ENCODE measurements around the gene M6PR. TPM values are rescaled to one million over a fixed set of nuclear protein-coding genes. Genes with fewer than 3 reads are reported as not detected.
"Not testable (repeated sequence)": the region's sequence is repeated elsewhere in the genome, so short reads cannot be mapped to it uniquely, and the experiment has no call there.

Gene M6PR
- total and polyA plus RNA-seq, 4 experiments from 2014 or later: 226 to 502 (median 305) TPM

DNA sequence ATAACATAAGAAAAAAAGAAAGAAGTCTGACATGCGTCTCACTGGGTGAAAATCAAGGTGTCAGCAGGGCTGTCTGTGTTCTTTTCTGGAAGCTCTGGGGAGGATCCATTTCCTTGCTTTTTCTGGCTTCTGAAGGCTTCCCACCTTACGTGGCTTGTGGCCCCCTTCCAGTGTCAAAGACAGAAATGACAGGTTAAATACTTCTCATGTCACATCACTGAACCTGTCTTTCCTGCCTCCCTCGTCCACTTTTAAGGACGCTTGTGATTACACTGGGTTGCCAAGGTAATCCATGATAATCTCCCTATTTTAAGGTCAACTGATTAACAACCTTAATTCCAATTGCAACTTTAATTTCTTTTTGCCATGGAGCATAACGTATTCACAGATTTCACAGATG lies 39.7 kb downstream of the M6PR start:
- no peaks in the 10 kb centered on the region for H3K36me3 ChIP-seq (ENCODE audit: insufficient read depth, low read length)
- H3K27ac ChIP-seq (ENCODE audit: low read depth, low read length): no peak overlapping the region
- ChIA-PET CTCF (ENCODE audit: partially characterized antibody) (interaction anchor here (0.6 to 2.3 kb wide), 4 partner anchors 20 to 366 kb away, joined by 3 to 12 read pairs (median 4); partner anchors contain the start of gene M6PR), POLR2A (ENCODE audit: partially characterized antibody) (interaction anchor here (0.9 kb wide), 1 partner anchor 40 kb away, joined by 3 read pairs; the partner anchor contains the start of gene M6PR)
- no peaks in the 10 kb centered on the region for H3K9me3 Mint-ChIP-seq
- H3K36me3 Mint-ChIP-seq: peaks cover 0 to 1% of the 10 kb centered on the region in 2 donors
- peaks cover 12% of the 10 kb centered on the region for H3K4me1 ChIP-seq (ENCODE audit: insufficient read depth, low read length)
- H3K4me3 Mint-ChIP-seq: no peak overlapping the region
- no peaks in the 10 kb centered on the region for H3K9me3 ChIP-seq (ENCODE audit: control insufficient read depth in 1 of 2, low read length in 2 of 2)
- no peak overlapping the region for H3K27ac Mint-ChIP-seq
- H3K27me3 Mint-ChIP-seq: no peaks in the 10 kb centered on the region
- DNase-seq: no peak
- peaks cover 10 to 17% (median 14%) of the 10 kb centered on the region in 4 donors for H3K4me1 Mint-ChIP-seq
- intact Hi-C loops (cut with micrococcal nuclease): no loop called here
- no peak overlapping the region for H3K4me3 ChIP-seq (ENCODE audit: low read length in 2 of 2)
- no peaks in the 10 kb centered on the region for H3K27me3 ChIP-seq (ENCODE audit: insufficient read depth, low read length)

DNA sequence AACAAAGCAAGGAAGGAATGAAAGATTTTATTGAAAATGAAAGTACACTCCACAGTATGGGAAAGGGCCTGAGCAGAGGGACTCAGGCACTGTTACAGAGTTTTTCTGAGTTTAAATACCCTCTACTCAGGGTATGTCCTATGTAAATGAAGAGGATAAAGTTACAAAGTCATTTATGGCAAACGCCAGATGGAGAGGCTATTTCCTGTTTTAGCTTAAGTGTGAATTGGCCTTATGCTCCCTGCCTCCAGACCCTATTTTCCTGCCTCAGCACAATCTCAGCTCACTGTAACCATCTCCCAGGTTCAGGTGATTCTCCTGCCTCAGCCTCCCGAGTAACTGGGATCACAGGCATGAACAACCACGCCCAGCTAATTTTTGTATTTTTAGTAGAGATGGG lies 41.9 kb downstream of the M6PR start:
- H3K27ac Mint-ChIP-seq: no peak overlapping the region
- intact Hi-C loops (cut with micrococcal nuclease): no loop called here
- H3K27me3 ChIP-seq (ENCODE audit: insufficient read depth, low read length): no peaks in the 10 kb centered on the region
- no peak for DNase-seq
- peaks cover 0 to 6% of the 10 kb centered on the region in 2 donors for H3K27me3 Mint-ChIP-seq
- no peaks in the 10 kb centered on the region for H3K36me3 ChIP-seq (ENCODE audit: insufficient read depth, low read length)
- no peaks in the 10 kb centered on the region for H3K9me3 Mint-ChIP-seq
- no peak overlapping the region for H3K4me3 Mint-ChIP-seq
- H3K4me1 Mint-ChIP-seq: peaks cover 0 to 3% (median 0%) of the 10 kb centered on the region in 4 donors
- ChIA-PET CTCF (ENCODE audit: partially characterized antibody) (interaction anchor here (1.4 to 3.5 kb wide), 2 partner anchors 17 kb away, joined by 6 to 14 read pairs; no protein-coding TSS in a partner anchor), POLR2A (ENCODE audit: partially characterized antibody) (no interaction called here)
- no peak overlapping the region for H3K27ac ChIP-seq (ENCODE audit: low read depth, low read length)
- no peak overlapping the region for H3K4me3 ChIP-seq (ENCODE audit: low read length in 2 of 2)
- no peaks in the 10 kb centered on the region for H3K9me3 ChIP-seq (ENCODE audit: control insufficient read depth in 1 of 2, low read length in 2 of 2)
- H3K4me1 ChIP-seq (ENCODE audit: insufficient read depth, low read length): no peaks in the 10 kb centered on the region
- no peaks in the 10 kb centered on the region for H3K36me3 Mint-ChIP-seq

DNA sequence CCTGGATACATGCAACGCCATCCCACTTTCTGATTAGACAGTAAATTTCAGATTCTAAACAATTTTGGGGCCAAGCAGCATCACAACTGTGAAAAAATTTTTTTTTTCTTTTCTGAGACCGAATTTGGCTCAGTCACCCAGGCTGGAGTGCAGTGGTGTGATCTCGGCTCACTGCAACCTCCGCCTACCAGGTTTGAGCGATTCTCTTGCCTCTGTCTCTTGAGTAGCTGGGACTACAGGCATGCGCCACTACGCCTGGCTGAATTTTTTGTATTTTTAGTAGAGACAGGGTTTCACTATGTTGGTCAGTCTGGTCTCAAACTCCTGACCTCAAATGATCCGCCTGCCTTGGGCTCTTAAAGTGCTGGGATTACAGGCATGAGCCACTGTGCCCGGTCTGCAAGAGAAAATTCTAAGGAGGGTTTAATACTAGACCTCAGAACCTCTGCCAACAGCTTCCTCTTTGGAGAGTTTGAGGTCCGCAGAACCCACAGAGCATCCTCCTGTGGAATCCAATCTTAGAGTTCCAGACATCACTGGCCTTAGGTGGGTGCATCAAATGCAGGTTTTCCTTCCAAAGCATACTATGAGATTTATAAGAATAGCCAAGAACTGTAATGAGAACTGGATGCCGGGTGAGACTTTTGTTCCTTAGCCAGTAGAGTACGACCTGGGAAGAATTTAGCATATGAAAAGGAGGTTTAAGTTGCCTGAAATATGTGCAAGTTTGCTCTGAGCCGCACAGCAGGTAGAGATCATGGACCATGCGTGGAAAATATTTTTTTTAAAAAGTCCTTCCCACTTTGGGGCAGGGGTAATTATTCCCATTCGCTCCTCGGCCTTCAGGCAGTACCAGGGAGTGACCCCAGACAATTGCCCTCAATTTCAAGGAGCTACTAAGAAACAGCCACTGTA lies 42.9 kb downstream of the M6PR start:
- DNase-seq: no peak
- H3K4me1 Mint-ChIP-seq: peaks cover 0 to 3% (median 0%) of the 10 kb centered on the region in 4 donors
- ChIA-PET CTCF (ENCODE audit: partially characterized antibody) (interaction anchor here (3.5 kb wide), 1 partner anchor 16 kb away, joined by 14 read pairs; no protein-coding TSS in a partner anchor), POLR2A (ENCODE audit: partially characterized antibody) (no interaction called here)
- Histone ChIP-seq H3K27me3 (ENCODE audit: insufficient read depth, low read length) (no peaks in the 10 kb centered on the region), H3K4me1 (ENCODE audit: insufficient read depth, low read length) (no peaks in the 10 kb centered on the region), H3K36me3 (ENCODE audit: insufficient read depth, low read length) (no peaks in the 10 kb centered on the region), H3K9me3 (ENCODE audit: control insufficient read depth in 1 of 2, low read length in 2 of 2) (no peaks in the 10 kb centered on the region), H3K27ac (ENCODE audit: low read depth, low read length) (no peak overlapping the region), H3K4me3 (ENCODE audit: low read length in 2 of 2) (no peak overlapping the region)
- H3K36me3 Mint-ChIP-seq: no peaks in the 10 kb centered on the region
- H3K27ac Mint-ChIP-seq: no peak overlapping the region
- H3K4me3 Mint-ChIP-seq: no peak overlapping the region
- H3K9me3 Mint-ChIP-seq: no peaks in the 10 kb centered on the region
- intact Hi-C loops (cut with micrococcal nuclease): no loop called here
- H3K27me3 Mint-ChIP-seq: peaks cover 0 to 6% of the 10 kb centered on the region in 2 donors

DNA sequence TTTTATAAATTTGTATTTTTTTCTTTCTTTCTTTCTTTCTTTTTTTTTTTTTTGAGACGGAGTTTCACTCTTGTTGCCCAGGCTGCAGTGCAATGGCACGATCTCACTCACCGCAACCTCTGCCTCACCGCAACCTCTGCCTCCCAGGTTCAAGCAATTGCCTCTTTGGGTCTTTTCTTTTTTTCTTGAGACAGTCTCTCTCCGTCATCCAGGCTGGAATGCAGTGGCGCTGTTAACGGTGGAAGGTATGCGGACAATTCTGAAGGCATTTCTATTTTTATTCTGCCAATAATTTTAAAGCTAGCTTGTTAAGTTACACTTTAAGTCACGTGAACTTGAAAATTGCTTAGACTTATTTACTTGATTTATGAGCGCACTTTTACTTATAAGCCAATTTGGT lies 43.9 kb downstream of the M6PR start:
- CTCF ChIA-PET (ENCODE audit: partially characterized antibody): interaction anchor here (3.5 kb wide), 1 partner anchor 15 kb away, joined by 14 read pairs; no protein-coding TSS in a partner anchor
- Mint-ChIP-seq H3K27me3 (peaks cover 0 to 6% of the 10 kb centered on the region in 2 donors), H3K9me3 (no peaks in the 10 kb centered on the region), H3K27ac (no peak overlapping the region), H3K4me1 (peaks cover 0 to 3% (median 0%) of the 10 kb centered on the region in 4 donors), H3K4me3 (no peak overlapping the region), H3K36me3 (no peaks in the 10 kb centered on the region)
- intact Hi-C loops (cut with micrococcal nuclease): no loop called here
- DNase-seq: no peak
- Histone ChIP-seq H3K9me3 (ENCODE audit: control insufficient read depth in 1 of 2, low read length in 2 of 2) (no peaks in the 10 kb centered on the region), H3K27me3 (ENCODE audit: insufficient read depth, low read length) (no peaks in the 10 kb centered on the region), H3K4me3 (ENCODE audit: low read length in 2 of 2) (no peak overlapping the region), H3K36me3 (ENCODE audit: insufficient read depth, low read length) (no peaks in the 10 kb centered on the region), H3K4me1 (ENCODE audit: insufficient read depth, low read length) (no peaks in the 10 kb centered on the region), H3K27ac (ENCODE audit: low read depth, low read length) (no peak overlapping the region)
- POLR2A ChIA-PET (ENCODE audit: partially characterized antibody): no interaction called here

DNA sequence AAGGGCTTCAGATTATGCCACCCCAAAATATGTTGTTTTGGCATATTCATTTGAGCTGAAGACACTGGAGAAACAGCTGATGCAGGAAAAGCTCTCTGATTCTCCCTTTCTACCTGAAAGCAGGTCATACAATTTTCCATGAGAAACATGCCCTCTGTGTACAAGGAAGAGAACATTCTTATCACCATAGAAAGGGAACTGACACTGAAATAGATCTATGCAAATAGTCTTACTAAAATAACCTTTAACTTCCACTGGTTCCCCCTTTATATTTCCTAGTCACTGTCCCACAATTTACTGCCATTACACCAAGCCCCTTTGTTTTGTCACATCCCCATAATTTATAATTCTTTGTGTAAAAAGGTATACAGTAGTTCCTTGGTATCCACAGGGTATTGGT lies 44.8 kb downstream of the M6PR start:
- no peaks in the 10 kb centered on the region for H3K36me3 Mint-ChIP-seq
- intact Hi-C loops (cut with micrococcal nuclease): no loop called here
- H3K9me3 Mint-ChIP-seq: no peaks in the 10 kb centered on the region
- ChIA-PET CTCF (ENCODE audit: partially characterized antibody) (interaction anchor here (1.0 to 3.5 kb wide), 2 partner anchors 10 to 14 kb away, joined by 3 to 14 read pairs; no protein-coding TSS in a partner anchor), POLR2A (ENCODE audit: partially characterized antibody) (no interaction called here)
- Histone ChIP-seq H3K9me3 (ENCODE audit: control insufficient read depth in 1 of 2, low read length in 2 of 2) (no peaks in the 10 kb centered on the region), H3K4me1 (ENCODE audit: insufficient read depth, low read length) (no peaks in the 10 kb centered on the region), H3K27me3 (ENCODE audit: insufficient read depth, low read length) (no peaks in the 10 kb centered on the region), H3K27ac (ENCODE audit: low read depth, low read length) (no peak overlapping the region), H3K4me3 (ENCODE audit: low read length in 2 of 2) (no peak overlapping the region), H3K36me3 (ENCODE audit: insufficient read depth, low read length) (no peaks in the 10 kb centered on the region)
- peaks cover 0 to 6% of the 10 kb centered on the region in 2 donors for H3K27me3 Mint-ChIP-seq
- H3K4me1 Mint-ChIP-seq: peaks cover 0 to 3% (median 0%) of the 10 kb centered on the region in 4 donors
- no peak overlapping the region for H3K27ac Mint-ChIP-seq
- no peak for DNase-seq
- H3K4me3 Mint-ChIP-seq: no peak overlapping the region

DNA sequence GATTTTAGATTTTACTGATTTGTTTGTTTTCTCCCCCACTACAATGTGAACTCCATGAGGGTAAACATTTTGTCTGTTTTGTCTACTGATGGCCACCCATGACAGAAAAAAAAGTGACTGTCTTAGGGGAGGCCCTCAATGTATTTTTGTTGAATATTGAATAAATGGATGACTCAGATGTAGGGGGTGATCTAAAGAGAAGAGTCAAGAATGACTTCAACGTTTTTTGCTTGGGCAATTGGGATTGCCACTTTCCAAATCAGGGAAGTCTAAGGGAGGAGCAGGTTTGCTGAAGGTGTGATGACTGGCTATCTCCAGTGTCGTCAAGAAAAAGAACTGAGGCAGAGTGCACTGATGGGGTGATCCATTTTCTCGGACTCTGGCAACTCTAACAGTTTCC lies 45.8 kb downstream of the M6PR start:
- Mint-ChIP-seq H3K9me3 (no peaks in the 10 kb centered on the region), H3K27ac (no peak overlapping the region), H3K4me3 (no peak overlapping the region), H3K36me3 (no peaks in the 10 kb centered on the region), H3K27me3 (peaks cover 0 to 6% of the 10 kb centered on the region in 2 donors), H3K4me1 (peaks cover 0 to 3% (median 0%) of the 10 kb centered on the region in 4 donors)
- intact Hi-C loops (cut with micrococcal nuclease): no loop called here
- Histone ChIP-seq H3K27ac (ENCODE audit: low read depth, low read length) (no peak overlapping the region), H3K36me3 (ENCODE audit: insufficient read depth, low read length) (no peaks in the 10 kb centered on the region), H3K27me3 (ENCODE audit: insufficient read depth, low read length) (no peaks in the 10 kb centered on the region), H3K9me3 (ENCODE audit: control insufficient read depth in 1 of 2, low read length in 2 of 2) (no peaks in the 10 kb centered on the region), H3K4me1 (ENCODE audit: insufficient read depth, low read length) (no peaks in the 10 kb centered on the region), H3K4me3 (ENCODE audit: low read length in 2 of 2) (no peak overlapping the region)
- POLR2A ChIA-PET (ENCODE audit: partially characterized antibody): no interaction called here
- DNase-seq: no peak
- CTCF ChIA-PET (ENCODE audit: partially characterized antibody): interaction anchor here (1.0 kb wide), 2 partner anchors 9 to 135 kb away, joined by 3 read pairs; no protein-coding TSS in a partner anchor

DNA sequence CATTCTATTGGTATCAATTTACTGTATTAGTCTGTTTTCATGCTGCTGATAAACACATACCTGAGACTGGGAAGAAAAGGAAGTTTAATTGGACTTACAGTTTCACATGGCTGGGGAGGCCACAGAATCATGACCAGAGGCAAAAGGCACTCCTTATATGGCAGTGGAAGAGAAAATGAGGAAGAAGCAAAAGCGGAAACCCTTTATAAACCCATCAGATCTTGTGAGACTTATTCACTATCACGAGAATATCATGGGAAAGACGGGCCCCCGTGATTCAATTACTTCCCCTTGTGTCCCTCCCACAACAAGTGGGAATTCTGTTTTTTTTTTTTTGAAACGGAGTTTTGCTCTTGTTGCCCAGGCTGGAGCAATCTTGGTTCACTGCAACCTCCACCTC lies 46.7 kb downstream of the M6PR start:
- H3K4me1 ChIP-seq (ENCODE audit: insufficient read depth, low read length); H3K4me3 Mint-ChIP-seq; H3K4me1 Mint-ChIP-seq; H3K36me3 Mint-ChIP-seq; H3K36me3 ChIP-seq (ENCODE audit: insufficient read depth, low read length); H3K9me3 Mint-ChIP-seq; H3K27ac Mint-ChIP-seq; H3K27me3 Mint-ChIP-seq; POLR2A ChIA-PET (ENCODE audit: partially characterized antibody); H3K27ac ChIP-seq (ENCODE audit: low read depth, low read length); DNase-seq; H3K4me3 ChIP-seq (ENCODE audit: low read length in 2 of 2); H3K27me3 ChIP-seq (ENCODE audit: insufficient read depth, low read length); intact Hi-C loops (cut with micrococcal nuclease); H3K9me3 ChIP-seq (ENCODE audit: control insufficient read depth in 1 of 2, low read length in 2 of 2): not testable (repeated sequence)
- CTCF ChIA-PET (ENCODE audit: partially characterized antibody): interaction anchor here (1.0 kb wide), 1 partner anchor 136 kb away, joined by 3 read pairs; no protein-coding TSS in a partner anchor

All from CD4-positive, alpha-beta memory T cell (primary cell).